CD4-positive, alpha-beta T cell treated with Interleukin-12 subunit alpha and Interleukin-12 subunit beta, for 1 hour (primary cell): ENCODE results near the gene TRPM8.
"Not testable (repeated sequence)": the region's sequence is repeated elsewhere in the genome, so short reads cannot be mapped to it uniquely, and the experiment has no call there.

Experiments used
- DNase-seq: peaks from one replicate; pipeline ENCODE4 v3.0.0-alpha.2; 2020

TRPM8 gene

DNA sequence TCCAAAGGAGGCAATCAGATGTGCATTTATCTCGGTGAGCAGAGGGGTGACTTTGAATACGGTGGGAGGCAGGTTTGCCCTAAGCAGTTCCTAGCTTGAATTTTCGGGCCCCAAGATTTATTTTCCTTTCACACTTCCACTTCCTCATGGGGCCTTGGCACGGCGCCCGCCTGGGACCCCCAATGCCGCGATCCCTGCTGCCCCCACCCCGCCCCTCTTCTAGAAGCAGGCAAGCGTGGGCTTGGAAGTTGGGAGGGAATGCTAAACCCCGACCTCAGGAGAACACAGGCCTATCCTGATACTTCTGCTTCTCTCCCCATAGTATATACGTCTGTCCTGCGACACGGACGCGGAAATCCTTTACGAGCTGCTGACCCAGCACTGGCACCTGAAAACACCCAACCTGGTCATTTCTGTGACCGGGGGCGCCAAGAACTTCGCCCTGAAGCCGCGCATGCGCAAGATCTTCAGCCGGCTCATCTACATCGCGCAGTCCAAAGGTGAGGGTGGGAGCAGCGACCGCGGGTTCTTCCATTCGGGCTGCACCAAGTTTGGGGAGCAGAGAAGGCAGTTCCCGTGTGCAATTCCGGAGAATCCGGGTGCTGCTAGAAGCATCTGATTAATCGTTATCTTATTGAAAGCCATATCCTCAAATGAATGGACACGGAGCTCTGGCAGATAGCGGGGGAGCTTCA is 21.6 kb downstream of the TRPM8 start:
- DNase-seq, result no peak

DNA sequence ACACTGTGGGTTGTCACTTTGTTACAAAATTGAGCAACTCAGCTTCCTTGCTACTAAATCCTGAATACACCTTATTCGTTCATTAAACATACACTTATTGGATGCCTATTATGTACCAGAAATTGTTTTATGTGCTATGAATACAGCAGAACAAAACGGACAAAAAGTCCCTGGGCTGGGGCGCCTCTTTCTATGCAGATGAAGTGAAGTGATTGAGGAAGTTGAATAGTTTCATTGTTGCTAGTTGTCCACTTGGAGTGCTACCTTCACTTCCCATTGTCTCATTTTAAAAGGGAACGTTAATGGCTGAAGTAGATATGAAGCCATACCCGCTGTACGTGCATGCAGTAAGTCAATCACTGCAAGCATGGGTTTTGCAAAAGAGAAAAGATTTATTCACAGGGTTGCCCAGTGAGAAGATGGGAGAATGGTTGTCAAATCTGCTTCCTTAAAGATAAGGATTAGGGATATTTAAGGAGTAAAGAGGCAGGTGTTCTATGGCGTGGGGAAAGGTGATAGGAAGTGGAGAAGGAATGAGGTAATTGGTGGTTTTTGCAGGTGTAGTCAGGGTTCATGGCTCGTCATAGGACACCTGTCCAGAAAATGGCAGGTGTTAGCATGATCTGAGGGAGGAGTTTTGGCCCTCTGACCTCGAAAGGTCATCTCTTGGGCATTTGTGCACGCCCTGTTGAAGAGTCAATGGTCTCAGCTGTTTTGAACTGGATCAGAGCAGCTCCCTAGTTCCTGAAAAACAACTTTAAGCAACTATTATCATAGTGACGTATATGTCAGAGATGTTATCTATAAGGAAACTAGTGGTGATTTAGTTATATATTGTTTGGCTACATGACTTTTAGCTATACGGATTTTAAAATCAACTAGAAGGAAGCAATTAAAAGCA is 23.5 kb downstream of the TRPM8 start:
- DNase-seq, result no peak

DNA sequence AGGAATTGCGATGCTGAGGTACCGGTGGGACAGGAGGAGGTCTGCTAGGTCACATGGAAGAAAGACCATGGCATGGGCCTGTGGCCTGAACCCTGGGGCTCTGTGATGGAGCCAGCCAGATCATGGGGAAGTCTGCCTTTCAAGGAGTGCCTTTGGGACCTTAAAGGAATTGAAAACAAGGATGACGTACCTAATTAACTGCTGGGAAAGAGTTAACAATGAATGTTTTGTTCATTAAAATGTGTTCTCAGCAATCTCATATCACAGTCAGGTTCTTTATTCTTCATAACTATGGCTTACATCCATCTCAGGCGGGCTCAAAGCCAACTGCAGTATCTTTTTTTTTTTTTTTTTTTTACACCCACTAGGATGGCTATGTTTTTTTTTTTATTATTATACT is 25.6 kb downstream of the TRPM8 start:
- DNase-seq, result no peak

DNA sequence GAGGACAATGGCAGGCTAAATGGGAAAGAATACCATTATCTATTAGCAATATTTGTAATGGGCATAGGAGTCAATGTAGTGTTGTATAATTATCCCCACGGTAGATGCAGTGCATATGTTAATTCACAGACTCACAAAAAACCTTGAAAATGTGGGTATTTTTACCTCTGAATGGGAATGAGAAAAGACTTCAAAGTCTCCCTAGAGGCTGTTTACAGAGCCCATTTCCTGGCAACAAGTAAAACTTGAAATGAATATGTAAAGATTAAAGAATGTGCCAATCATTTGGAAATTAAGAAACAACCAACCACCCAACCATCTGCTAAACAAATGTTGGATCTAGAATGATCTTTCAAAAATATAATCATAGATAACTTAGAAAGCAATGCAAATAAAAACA is 27.1 kb downstream of the TRPM8 start:
- DNase-seq, result no peak

DNA sequence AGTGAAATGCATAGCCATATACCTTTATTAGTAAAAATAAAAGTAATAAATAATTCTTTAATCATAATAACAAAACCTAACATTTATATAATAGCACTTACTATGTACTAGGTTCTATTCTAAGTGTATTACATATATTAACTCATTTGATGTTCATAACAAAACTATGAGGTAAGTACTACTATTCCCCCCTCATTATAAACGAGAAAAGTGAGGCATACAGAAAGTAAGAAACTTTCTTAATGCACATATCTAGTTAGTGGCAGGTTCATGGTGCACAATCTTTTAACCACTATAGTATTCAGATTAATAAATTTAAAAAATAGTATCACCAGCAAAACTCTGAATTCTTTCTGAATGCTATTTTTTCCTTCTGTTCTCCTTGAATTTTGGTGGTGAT is 27.5 kb downstream of the TRPM8 start:
- DNase-seq, result no peak

DNA sequence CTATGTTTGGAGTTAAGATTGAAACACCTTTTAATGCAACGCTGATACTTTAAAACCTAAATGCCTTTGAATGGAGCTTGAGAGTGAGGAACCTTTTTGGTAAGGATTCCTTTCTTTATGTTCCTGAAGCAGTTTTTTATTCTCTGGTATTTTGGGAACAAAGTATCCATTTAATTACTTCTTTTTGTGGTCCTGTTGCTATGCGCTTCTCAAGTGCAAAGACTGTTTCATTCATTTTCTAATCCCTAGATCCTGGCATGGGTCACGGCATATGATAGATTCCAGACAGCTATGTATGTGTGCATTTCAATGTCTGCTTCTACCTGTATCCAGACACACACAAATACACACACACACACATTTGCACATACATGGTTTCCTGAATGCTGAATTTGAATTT is 28.0 kb downstream of the TRPM8 start:
- no peak for DNase-seq

DNA sequence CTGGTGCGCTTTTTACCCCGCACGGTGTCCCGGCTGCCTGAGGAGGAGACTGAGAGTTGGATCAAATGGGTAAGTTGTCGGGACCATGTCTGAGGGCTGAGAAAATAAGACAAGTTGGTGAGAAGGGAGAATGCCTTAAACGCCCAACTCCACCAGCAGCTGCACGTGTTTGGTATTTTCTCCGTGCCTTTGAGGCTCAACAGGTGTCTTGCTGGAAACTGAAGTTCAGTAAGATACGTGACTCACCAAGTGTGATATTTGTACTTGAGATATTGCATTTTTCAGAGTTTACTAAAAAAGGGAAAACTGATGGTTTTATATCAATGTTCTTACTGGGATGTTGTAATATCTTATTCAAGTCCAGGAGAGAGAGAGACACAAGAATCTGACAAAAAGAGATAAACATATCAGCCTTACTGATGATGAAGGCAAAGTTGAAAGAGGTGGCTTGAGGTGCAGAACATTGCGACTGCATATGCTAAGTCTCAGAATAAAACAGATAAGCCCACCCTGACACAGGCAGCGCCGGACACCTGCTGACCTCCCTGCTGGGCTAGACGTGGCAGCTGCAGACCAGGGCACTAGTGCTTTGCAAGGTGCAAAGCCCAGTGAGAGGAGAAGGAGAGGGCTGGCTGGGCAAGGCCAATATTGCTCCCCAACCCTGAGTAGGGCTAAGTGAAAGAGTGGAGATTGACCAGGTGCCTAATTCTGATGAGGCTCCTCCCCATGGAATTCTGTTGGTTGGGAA is 33.1 kb downstream of the TRPM8 start:
- DNase-seq, result no peak

DNA sequence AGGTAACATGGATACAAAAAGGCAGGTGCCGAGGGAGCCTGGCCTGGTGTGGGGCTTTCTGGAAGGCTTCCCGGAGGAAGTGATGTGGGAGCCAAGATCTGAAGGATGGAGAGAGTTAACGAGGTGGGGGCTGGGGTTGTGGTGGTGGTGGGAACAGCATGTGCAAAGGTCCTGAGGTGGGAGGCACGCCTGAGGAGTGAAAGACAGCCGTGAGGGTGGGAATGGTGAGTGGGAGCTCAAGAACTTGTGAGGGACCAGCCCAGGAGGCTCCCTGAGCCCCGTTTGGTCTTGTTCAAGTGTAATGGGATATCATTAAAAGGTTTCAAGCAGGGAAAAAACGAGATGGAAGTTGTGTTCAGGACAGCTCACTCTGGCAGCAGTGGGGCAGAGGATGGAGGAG is 35.2 kb downstream of the TRPM8 start:
- no peak for DNase-seq

DNA sequence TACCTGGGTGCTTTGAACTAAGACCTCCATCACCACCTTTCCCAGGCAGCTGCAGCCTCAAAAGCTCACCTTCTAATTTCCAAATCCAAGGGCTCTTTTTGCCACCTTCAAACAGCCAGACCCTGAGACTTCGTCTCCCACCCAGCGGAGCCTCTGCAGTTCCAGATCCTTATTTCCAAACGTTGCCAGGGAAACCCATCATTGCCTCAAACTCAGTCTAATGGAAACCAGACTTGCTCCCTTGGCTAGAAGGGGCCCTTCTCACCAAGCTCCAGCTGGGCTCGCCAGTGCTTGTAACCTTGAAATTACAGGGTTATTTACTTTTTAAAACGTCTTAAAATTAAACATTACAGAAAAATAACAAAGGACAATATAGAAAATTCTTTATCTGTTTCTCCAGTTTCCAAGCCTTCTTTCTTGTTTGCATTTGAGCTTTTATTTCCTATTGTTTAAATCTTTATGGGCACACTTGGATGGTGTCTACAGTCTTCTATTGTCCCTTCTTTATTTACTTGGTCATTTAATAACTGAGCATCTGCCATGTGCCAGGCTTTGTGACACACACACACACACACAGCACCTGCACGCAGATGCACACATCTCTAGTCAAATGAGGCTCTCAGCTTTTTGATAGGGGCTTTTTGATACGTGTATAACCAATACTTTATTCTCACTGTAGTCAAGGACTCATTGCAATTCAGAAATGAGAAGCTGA is 36.1 kb downstream of the TRPM8 start:
- no peak for DNase-seq

DNA sequence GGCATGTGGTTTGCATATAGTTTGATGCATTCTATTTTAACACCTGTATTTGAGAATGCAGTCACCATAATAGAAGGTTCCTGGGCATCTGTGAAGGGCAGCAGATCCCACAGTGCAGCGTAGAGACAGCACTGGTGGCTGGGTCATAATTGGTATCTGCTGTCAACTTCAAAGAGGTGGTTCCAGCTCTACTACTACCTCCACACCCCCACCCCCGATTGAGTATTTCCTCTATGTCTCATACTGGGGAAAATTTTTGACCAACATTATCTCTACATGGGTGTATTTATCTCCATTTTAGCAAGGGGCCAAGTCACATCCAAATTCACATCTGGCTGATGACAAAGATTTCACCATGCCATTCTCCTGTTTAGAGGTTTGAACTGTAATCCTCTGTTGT is 43.0 kb downstream of the TRPM8 start:
- no peak for DNase-seq

DNA sequence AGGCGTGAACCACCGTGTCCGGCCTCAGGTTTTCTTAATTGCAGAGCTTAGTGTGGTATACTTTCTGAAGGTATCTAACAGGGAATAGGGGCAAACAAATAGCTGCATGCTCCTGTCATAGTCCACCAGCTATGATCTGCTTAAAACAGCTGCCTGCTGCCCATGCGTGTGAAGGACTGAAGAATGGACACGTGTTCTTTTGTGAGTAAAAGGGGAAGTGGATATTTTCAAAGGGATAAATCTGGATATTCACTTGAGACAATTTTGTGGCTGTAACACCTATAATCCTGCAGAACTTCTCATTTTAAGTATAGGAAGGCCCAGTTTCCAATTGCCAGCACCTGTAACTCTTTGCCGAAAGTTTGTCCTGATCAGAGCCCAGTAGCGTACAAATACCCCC is 44.7 kb downstream of the TRPM8 start:
- no peak for DNase-seq

DNA sequence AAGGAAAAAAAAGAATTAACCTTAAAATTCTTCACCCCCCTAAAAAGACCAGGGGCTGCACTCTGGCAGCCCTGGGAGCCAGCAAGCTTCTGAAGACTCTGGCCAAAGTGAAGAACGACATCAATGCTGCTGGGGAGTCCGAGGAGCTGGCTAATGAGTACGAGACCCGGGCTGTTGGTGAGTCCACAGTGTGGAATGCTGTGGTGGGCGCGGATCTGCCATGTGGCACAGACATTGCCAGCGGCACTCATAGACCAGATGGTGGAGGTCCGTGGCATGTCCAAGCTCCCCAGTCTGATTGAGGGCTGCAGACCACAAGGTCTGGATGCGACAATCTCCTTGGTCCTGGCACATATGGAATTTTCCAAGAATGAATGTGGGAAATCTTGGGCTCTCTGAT is 47.4 kb downstream of the TRPM8 start:
- no peak for DNase-seq

DNA sequence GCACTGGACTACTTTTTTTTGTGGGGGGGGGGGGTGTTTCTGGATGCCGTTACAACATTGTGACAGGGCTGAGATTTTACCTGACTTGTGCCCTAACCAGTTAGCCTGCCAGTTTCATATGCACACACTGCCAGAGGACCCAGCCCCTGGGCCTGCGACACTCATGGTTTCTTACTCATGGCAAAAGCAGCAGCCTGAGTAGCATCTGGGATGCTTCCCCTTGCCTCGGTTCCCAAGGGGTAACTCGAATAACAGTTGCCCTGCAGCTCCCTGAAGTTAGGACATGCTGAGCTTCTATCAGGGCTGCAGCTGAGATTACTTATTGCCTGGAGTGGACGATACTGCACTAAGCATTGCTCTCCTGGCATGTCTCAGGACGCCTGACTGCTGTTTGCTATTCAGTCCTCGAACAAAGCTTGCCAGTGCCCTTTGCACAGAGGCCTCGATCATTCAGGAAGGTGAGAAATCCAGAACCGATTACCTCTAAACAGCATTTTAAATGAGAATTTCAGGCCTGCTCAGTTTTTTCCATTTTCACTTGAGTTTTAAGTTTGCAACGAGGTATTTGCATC is 47.9 kb downstream of the TRPM8 start:
- DNase-seq, result no peak

DNA sequence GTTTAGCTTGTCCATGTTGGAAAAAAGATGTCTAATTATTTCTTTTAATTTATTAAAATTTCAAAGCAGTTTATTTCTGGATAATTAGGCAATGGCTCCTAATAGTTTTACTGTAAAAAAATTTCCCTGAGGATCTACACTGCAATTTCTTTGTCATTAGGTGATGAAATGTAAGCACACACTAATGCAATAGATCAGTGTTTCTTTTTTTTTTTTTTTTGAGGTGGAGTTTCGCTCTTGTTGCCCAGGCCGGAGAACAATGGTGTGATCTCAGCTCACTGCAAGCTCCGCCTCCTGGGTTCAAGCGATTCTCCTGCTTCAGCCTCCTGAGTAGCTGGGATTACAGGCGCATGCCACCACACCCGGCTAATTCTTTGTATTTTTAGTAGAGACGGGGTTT is 48.5 kb downstream of the TRPM8 start:
- not testable (repeated sequence) for DNase-seq

DNA sequence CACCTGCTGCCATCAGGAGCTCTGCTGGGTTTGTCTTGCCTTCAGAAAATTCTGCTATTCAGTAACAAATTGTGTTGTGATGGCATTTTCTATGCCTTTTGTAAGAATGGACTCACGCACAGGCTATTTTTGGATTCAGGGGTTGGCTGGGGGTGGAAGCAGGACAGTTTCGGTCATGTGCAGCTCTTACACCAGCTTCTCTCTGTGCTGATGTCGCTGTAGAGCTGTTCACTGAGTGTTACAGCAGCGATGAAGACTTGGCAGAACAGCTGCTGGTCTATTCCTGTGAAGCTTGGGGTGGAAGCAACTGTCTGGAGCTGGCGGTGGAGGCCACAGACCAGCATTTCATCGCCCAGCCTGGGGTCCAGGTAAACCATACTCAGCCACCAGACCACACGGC is 49.2 kb downstream of the TRPM8 start:
- no peak for DNase-seq

DNA sequence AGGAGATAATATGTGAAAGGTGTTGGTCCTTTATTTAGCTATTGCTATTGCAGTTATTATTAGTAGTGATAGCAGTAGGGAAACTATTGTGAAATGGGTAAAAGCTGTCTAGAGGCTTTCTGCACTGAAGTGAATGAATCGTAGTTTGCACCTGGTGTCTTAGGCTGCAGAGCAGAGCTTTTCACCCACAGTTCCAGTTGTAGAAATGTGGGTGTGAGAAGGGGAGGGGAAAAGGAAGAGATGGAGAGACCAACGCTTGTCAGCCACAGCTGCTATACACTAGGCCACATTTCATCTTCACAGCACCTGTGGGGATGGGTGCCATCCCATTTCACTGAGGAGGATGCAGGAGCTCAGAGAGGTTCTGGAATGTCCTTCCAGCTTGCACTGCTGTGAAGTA is 50.0 kb downstream of the TRPM8 start:
- no peak for DNase-seq

DNA sequence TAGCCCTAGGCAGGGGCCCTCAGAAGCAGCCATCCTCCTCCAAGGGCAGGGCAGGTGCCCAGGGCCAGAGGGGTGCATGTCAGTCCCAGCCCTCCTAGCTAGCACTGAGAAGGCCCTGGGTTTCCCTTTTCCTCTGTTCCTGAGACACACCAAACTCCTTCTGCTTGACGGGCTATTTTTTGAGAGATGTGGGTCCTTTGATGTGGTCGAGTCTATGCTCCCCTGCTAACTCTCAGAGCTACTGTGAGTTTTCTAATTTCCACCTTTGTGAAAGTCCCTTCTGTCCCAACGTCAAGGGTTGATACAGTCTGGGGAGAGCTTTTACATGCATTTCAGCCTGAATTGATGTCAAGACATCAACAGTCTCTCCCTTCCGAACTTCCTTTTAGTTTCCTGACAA is 51.4 kb downstream of the TRPM8 start:
- no peak for DNase-seq

DNA sequence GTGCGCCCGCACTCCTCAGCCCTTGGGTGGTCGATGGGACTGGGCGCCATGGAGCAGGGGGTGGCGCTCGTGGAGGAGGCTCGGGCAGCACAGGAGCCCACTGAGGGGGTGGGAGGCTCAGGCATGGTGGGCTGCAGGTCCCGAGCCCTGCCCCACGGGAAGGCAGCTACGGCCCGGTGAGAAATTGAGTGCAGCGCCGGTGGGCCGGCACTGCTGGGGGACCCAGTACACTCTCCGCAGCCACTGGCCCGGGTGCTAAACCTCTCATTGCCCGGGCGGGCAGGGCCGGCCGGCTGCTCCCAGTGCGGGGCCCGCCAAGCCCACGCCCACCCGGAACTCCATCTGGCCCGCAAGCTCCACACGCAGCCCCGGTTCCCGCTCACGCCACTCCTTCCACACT is 55.3 kb downstream of the TRPM8 start:
- DNase-seq, result not testable (repeated sequence)

DNA sequence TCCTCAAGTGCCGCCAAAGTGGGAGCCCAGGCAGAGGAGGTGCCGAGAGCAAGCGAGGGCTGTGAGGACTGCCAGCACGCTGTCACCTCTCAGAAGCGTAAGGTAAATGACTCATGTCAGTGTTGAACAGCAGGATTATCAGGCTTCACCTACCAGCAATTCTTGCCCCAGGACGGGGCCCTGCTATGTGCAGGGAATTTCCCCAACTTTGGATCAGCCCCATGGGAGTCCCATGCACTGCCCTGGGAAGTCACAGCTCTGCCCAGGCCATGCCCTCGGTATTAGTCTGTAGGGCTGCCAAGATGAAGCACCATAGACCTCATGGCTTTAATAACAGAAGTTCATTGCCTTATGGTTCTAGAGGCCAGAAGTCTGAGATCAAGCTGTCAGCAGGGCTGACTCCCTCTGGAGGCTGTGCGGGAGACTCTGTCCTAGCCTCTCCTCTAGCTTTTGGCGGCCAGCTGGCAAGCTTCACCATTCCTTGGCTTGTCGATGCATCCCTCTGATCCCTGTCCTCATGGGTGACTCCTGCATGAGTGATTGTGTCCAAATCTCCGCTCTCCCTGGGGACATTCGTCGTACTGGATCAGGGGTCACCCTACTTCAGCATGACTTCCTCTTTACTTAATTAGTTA is 55.9 kb downstream of the TRPM8 start:
- no peak for DNase-seq

DNA sequence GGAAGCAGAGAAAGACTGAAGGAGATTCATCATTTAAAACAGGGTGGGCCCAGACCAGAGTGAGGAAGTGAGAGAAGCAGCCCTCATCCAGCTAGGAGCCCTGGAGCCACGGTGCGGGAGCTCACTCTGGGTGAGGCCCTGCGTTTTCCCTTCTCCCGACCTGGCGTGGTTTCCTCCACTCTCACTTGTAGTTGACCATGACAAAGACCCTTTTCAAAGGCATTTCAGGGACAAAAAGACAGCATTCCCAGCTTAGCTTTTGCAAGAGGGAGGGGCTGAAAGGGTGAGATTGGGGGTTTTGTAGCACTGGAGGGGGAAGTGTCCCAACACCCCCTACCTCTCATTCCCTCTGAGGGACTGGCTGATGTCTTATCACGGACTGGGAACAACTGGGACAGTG is 56.6 kb downstream of the TRPM8 start:
- no peak for DNase-seq

DNA sequence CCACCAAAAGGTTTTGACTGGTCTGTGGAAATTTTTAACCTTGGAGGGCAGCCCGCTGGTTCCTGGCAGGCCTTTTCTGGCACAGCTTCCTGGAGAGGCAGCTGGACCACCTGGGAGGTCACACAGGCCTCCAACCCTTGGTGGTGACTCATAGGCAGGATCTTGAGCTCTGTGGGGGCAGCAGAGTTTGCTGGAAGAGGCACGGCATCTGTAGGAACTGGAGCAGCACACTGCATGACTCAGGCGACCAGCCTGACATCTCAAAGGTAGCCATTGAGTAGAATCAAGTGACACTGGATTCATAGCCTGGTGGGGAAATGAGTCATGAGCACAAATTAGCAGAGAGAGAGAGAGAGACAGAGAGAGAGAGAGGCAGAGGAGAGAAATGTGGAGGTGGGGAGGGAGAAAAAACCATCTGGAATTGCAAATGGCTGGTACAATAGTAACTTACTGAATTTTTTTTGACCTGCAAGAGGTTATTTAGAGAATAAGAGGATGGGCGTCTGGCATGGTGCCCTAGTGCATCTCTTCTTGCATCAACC is 57.4 kb downstream of the TRPM8 start:
- no peak for DNase-seq

DNA sequence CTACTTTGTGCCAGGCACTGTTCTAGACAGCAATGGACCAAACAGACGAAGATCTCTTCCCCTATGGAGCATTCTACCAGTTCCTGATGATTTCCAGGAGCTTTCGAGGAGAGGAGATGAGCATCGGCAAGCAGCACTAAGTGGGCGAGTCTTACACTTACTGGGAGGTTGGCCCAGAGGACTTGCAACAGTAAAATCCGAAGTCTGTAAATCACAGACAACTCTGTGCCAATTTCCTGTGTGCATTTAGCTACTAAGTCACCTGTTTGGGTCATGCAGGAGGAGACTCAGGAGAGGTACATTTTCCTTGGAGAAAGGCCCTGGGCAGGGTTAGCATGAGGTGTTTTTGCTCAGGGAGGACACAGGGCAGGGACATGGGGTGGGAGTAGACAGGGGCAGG is 58.9 kb downstream of the TRPM8 start:
- no peak for DNase-seq
